Measurements from ENCODE around the gene RGL1. TPM values are rescaled to one million over a fixed set of nuclear protein-coding genes. Genes with fewer than 3 reads are reported as not detected.

RGL1 gene
- total RNA-seq, 1 experiment from 2014 or later: 1.5 TPM

DNA sequence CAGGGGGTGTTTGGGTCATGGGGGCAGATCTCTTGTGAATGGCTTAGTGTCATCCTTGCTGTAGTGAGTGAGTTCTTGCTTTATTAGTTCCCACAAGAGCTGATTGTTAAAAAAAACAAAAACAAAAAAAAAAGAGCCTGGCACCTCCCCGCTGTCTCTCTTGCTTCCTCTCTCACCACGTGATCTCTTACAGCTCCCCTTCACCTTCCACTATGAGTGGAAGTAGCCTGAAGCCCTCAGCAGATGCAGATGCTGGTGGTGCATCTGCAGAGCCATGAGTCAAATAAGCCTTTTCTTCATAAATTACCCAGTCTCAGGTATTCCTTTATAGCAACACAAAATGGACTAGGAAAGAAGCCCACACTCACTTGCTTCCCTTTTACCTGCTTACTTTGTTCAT, 17.2 kb upstream of the RGL1 start:
- ATAC-seq: no peak
- H3K9ac ChIP-seq (ENCODE audit: low read length): no peak overlapping the region
- BruUV-seq (replicated peaks): no TSS peak

DNA sequence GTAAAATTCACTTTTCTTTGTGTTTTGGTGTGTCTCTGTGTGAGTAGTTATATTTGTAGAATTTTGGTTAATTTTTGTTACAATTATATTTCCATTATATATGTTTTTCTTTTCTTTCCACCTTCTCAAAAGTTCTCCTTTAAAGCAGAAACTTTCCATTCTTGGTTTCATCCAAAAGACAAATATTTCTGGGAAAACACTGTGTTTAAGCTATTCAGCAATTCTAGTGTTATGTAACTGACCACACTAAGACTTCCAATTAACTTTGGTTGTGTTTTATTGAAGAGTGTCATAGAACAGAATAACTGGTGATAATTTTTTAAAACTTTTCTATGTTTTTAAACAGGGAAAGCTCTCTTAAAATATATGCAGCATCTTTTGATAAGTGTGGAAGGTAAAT, 13.6 kb upstream of the RGL1 start:
- BruUV-seq (replicated peaks): no TSS peak
- TF ChIP-seq EZH2phosphoT487 (IDR thresholded peaks at IDR 0.05; ENCODE audit: borderline replicate concordance, low read length) (no peak), EZH2 (IDR thresholded peaks at IDR 0.05; ENCODE audit: low read length, unreplicated experiment) (no peak)
- TF ChIP-seq, protein P1, sequence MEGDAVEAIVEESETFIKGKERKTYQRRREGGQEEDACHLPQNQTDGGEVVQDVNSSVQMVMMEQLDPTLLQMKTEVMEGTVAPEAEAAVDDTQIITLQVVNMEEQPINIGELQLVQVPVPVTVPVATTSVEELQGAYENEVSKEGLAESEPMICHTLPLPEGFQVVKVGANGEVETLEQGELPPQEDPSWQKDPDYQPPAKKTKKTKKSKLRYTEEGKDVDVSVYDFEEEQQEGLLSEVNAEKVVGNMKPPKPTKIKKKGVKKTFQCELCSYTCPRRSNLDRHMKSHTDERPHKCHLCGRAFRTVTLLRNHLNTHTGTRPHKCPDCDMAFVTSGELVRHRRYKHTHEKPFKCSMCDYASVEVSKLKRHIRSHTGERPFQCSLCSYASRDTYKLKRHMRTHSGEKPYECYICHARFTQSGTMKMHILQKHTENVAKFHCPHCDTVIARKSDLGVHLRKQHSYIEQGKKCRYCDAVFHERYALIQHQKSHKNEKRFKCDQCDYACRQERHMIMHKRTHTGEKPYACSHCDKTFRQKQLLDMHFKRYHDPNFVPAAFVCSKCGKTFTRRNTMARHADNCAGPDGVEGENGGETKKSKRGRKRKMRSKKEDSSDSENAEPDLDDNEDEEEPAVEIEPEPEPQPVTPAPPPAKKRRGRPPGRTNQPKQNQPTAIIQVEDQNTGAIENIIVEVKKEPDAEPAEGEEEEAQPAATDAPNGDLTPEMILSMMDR (conservative IDR thresholded peaks at IDR 0.05; ENCODE audit: low read depth, low read length): no peak
- H3K4me3 ChIP-seq (ENCODE audit: low read length): no peak overlapping the region
- ChIA-PET CTCF (no interaction called here), POLR2A (ENCODE audit: unreplicated experiment) (no interaction called here)
- no peak overlapping the region for H3K9ac ChIP-seq (ENCODE audit: low read length)
- H3K4me1 ChIP-seq (ENCODE audit: insufficient read depth, low read length): no peaks in the 10 kb centered on the region
- ATAC-seq: no peak
- H3K27ac ChIP-seq (ENCODE audit: low read length): no peak overlapping the region
- DNase-seq: no peak
- H3F3A ChIP-seq (ENCODE audit: low read length, unreplicated experiment): no peaks in the 10 kb centered on the region
- H4K20me1 ChIP-seq (ENCODE audit: low read length): no peaks in the 10 kb centered on the region
- H3K79me2 ChIP-seq (ENCODE audit: low read length): no peaks in the 10 kb centered on the region
- H3K9me3 ChIP-seq (ENCODE audit: low read length): no peaks in the 10 kb centered on the region
- intact Hi-C loops (cut with micrococcal nuclease): no loop called here
- H3K36me3 ChIP-seq (ENCODE audit: low read depth, low read length): no peaks in the 10 kb centered on the region
- H2AFZ ChIP-seq (ENCODE audit: low read length): no peak overlapping the region
- no peaks in the 10 kb centered on the region for H3K9me2 ChIP-seq (replicated peaks; ENCODE audit: low read length)
- H3K4me2 ChIP-seq (ENCODE audit: low read length): no peak overlapping the region
- no peaks in the 10 kb centered on the region for H3K27me3 ChIP-seq (ENCODE audit: low read length)

More for the DNA sequence above, 17.2 kb upstream of the RGL1 start:
- Histone ChIP-seq H3K27ac (ENCODE audit: low read length) (no peak overlapping the region), H3K4me3 (ENCODE audit: low read length) (no peak overlapping the region), H2AFZ (ENCODE audit: low read length) (no peak overlapping the region), H3K9me3 (ENCODE audit: low read length) (no peaks in the 10 kb centered on the region), H3K36me3 (ENCODE audit: low read depth, low read length) (no peaks in the 10 kb centered on the region), H3K9me2 (replicated peaks; ENCODE audit: low read length) (no peaks in the 10 kb centered on the region), H3K4me2 (ENCODE audit: low read length) (no peak overlapping the region), H3K4me1 (ENCODE audit: insufficient read depth, low read length) (peaks cover 12% of the 10 kb centered on the region), H4K20me1 (ENCODE audit: low read length) (no peaks in the 10 kb centered on the region), H3F3A (ENCODE audit: low read length, unreplicated experiment) (no peaks in the 10 kb centered on the region), H3K27me3 (ENCODE audit: low read length) (no peaks in the 10 kb centered on the region), H3K79me2 (ENCODE audit: low read length) (no peaks in the 10 kb centered on the region)
- intact Hi-C loops (cut with micrococcal nuclease): no loop called here
- POLR2A ChIA-PET (ENCODE audit: unreplicated experiment): interaction anchor here (0.6 kb wide), 1 partner anchor 10 kb away, joined by 4 read pairs; no protein-coding TSS in a partner anchor
- DNase-seq: no peak
- TF ChIP-seq, protein P1 (conservative IDR thresholded peaks at IDR 0.05; ENCODE audit: low read depth, low read length): no peak
- no peak for TF ChIP-seq EZH2phosphoT487 (IDR thresholded peaks at IDR 0.05; ENCODE audit: borderline replicate concordance, low read length)
- no peak for TF ChIP-seq EZH2 (IDR thresholded peaks at IDR 0.05; ENCODE audit: low read length, unreplicated experiment)
- CTCF ChIA-PET: no interaction called here

DNA sequence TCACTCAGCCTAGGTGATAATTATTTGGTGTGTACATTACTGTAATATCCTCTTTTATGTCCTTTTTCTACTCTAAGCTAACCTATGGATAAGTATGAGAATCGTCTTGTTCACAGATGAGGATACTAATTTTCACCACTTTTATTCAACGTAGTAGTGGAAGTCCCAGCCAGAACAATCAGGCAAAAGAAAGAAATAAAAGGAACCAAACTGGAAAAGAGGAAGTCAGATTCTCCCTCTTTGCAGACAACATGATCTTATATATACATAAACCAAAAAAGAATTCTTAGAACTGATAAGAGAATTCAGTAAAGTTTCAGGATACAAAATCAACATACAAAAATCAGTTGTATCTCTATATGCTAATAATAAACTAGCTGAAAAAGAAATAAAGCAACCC, 12.6 kb upstream of the RGL1 start:
- H3K36me3 ChIP-seq (ENCODE audit: low read depth, low read length): no peaks in the 10 kb centered on the region
- no peaks in the 10 kb centered on the region for H3K79me2 ChIP-seq (ENCODE audit: low read length)
- no peak overlapping the region for H3K27ac ChIP-seq (ENCODE audit: low read length)
- DNase-seq (no peak), ATAC-seq (no peak)
- no peaks in the 10 kb centered on the region for H3K4me1 ChIP-seq (ENCODE audit: insufficient read depth, low read length)
- no peaks in the 10 kb centered on the region for H3K9me2 ChIP-seq (replicated peaks; ENCODE audit: low read length)
- no peaks in the 10 kb centered on the region for H3K27me3 ChIP-seq (ENCODE audit: low read length)
- intact Hi-C loops (cut with micrococcal nuclease): no loop called here
- H3K4me3 ChIP-seq (ENCODE audit: low read length): no peak overlapping the region
- no peak overlapping the region for H3K4me2 ChIP-seq (ENCODE audit: low read length)
- H3F3A ChIP-seq (ENCODE audit: low read length, unreplicated experiment): no peaks in the 10 kb centered on the region
- CTCF ChIA-PET: no interaction called here
- POLR2A ChIA-PET (ENCODE audit: unreplicated experiment): no interaction called here
- H4K20me1 ChIP-seq (ENCODE audit: low read length): no peaks in the 10 kb centered on the region
- TF ChIP-seq EZH2phosphoT487 (IDR thresholded peaks at IDR 0.05; ENCODE audit: borderline replicate concordance, low read length) (no peak), EZH2 (IDR thresholded peaks at IDR 0.05; ENCODE audit: low read length, unreplicated experiment) (no peak)
- TF ChIP-seq, protein P1 (conservative IDR thresholded peaks at IDR 0.05; ENCODE audit: low read depth, low read length): no peak
- no peak overlapping the region for H3K9ac ChIP-seq (ENCODE audit: low read length)
- H2AFZ ChIP-seq (ENCODE audit: low read length): no peak overlapping the region
- no peaks in the 10 kb centered on the region for H3K9me3 ChIP-seq (ENCODE audit: low read length)
- no TSS peak for BruUV-seq (replicated peaks)

Data from PC-3 (cell line).